BE2C (cell line): ENCODE results near the gene CD109.

ENCODE experiments used
- DNase-seq: peaks from one replicate; pipeline ENCODE4 v3.0.0-alpha.2; 2020
- H3K27me3 ChIP-seq: fragments of 250-450 bp; sonication (Bioruptor Pico); 2 replicates; pipeline ENCODE4 v1.5.1; 2020; ENCODE audit warnings: mild to moderate bottlenecking
- H3K36me3 ChIP-seq: fragments of 250-450 bp; sonication (Bioruptor Pico); 2 replicates; pipeline ENCODE4 v1.5.1; 2020; ENCODE audit warnings: mild to moderate bottlenecking
- H3K4me1 ChIP-seq: fragments of 250-450 bp; sonication (Bioruptor Pico); 2 replicates; pipeline ENCODE4 v1.5.1; 2020
- H3K4me3 ChIP-seq: 2 replicates; pipeline ENCODE4 v1.5.1; 2011; ENCODE audit warnings: low read depth, low read length
- H3K9me3 ChIP-seq: fragments of 250-450 bp; sonication (Bioruptor Pico); 2 replicates; pipeline ENCODE4 v1.5.1; 2020
- TF ChIP-seq, protein P1 (sequence below): IDR thresholded peaks from 2 replicates; pipeline ENCODE4 v1.5.1; 2012; ENCODE audit warnings: mild to moderate bottlenecking, low read depth, low read length

The CD109 gene

DNA sequence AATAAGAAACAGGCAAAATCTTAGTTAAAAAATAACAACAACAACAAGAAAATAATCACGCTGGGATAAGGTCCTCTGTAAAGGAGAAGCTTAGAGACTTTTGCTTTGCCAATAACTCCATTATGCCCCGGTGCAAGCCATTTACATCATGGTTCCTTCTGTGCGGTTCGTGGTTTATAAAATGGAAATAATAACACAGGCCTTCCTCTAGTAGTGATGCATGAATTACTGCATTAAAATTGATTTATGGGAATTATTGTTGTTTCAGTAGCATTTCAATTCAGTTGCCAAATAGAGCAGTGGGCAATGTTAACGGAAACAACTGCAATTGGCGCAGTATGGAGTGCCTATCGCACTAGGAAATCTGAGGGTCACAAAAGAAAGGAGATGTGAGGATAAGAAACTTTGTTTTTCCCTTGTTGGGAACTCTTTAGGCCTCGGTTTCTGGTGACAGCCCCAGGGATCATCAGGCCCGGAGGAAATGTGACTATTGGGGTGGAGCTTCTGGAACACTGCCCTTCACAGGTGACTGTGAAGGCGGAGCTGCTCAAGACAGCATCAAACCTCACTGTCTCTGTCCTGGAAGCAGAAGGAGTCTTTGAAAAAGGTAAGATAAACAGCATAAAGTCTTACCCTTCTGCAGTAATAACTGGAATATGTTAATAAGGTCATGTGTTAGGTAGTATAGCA lies 1.1 kb downstream of the CD109 start:
- no peaks in the 10 kb centered on the region for H3K4me1 ChIP-seq
- TF ChIP-seq, protein P1, sequence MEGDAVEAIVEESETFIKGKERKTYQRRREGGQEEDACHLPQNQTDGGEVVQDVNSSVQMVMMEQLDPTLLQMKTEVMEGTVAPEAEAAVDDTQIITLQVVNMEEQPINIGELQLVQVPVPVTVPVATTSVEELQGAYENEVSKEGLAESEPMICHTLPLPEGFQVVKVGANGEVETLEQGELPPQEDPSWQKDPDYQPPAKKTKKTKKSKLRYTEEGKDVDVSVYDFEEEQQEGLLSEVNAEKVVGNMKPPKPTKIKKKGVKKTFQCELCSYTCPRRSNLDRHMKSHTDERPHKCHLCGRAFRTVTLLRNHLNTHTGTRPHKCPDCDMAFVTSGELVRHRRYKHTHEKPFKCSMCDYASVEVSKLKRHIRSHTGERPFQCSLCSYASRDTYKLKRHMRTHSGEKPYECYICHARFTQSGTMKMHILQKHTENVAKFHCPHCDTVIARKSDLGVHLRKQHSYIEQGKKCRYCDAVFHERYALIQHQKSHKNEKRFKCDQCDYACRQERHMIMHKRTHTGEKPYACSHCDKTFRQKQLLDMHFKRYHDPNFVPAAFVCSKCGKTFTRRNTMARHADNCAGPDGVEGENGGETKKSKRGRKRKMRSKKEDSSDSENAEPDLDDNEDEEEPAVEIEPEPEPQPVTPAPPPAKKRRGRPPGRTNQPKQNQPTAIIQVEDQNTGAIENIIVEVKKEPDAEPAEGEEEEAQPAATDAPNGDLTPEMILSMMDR, result no peak
- no peaks in the 10 kb centered on the region for H3K36me3 ChIP-seq
- H3K4me3 ChIP-seq, result no peak overlapping the region
- no peaks in the 10 kb centered on the region for H3K9me3 ChIP-seq
- H3K27me3 ChIP-seq, result peaks cover 20% of the 10 kb centered on the region
- DNase-seq, result no peak

DNA sequence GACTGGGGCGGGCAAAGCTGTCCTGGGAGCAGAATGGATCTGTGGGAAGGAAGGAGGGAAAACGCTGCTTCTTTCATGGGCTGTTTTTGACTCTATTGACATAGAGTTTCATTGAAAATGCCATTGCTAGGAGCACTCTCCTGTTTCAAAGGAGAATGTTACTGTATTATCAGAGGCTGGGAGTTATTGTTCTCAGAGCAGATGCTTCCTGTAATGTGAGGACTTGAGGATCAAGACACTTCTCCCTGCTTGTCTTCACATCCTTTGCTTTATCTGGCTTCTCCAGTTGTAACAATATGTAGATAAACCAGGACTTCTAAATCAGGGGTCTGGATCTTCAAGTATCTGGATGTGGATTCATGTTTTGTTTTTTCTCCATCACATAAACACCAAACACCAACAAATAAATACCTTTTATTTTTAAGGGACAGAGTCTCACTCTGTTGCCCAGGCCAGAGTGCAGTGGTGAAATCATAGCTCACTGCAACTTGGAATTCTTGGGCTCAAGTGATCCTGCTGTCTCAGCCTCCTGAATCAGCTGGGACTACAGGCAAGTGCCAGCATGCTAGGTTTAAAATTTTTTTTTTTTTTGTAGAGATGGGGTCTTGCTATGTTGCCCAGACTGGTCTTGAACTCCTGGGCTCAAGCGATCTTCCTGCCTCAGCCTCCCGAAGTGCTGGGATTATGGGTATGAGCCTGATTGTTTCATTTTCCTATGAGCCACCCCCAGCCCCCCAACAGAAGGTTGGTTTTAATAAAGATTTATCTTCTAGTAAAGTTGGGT lies 3.9 kb downstream of the CD109 start:
- Histone ChIP-seq H3K27me3 (peaks cover 23% of the 10 kb centered on the region), H3K36me3 (no peaks in the 10 kb centered on the region), H3K4me1 (no peaks in the 10 kb centered on the region), H3K9me3 (no peaks in the 10 kb centered on the region), H3K4me3 (no peak overlapping the region)
- DNase-seq, result no peak
- TF ChIP-seq, protein P1, result no peak

DNA sequence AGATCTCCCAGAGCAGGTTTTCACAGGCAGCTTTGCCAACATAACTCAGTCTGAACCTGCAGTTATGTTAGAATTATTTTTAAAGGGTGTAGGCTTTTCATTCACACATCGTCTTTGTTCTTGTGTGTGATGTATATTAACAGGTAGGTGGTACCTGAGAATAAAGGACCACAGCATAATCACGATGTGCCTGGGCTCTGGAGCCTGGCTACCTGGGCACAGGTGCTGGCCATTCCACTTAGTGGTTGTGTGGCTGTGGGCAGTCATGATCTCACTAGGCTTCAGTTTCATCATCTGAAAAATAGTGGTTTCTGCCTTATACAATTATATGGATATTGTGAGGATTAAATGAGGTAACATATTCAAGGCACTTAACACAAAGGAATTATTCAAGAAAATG lies 6.4 kb downstream of the CD109 start:
- Histone ChIP-seq H3K36me3 (no peaks in the 10 kb centered on the region), H3K4me1 (no peaks in the 10 kb centered on the region), H3K27me3 (peaks cover 6% of the 10 kb centered on the region), H3K4me3 (no peak overlapping the region), H3K9me3 (no peaks in the 10 kb centered on the region)
- DNase-seq, result no peak
- TF ChIP-seq, protein P1, result no peak

DNA sequence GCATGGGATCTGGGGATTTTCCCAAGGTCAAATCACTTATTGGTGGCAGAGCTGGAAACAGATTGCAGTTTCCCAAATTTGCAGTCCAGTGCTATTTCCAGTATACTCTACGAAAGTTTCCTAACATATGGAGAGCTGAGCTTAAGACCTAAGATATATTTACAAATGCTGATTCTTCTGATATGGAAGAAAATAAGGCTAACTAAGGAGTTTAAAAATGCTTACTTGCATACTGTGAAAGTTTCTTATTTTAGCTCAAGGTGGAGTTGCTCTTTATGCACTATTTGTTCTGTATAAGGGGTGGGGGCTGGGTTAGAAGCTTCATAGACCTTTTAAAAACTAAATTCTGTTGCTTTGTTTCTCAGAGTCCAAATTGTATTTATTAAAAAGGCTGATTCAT lies 7.5 kb downstream of the CD109 start:
- no peak for DNase-seq
- H3K27me3 ChIP-seq, result peaks cover 6% of the 10 kb centered on the region
- no peak overlapping the region for H3K4me3 ChIP-seq
- H3K9me3 ChIP-seq, result no peaks in the 10 kb centered on the region
- no peaks in the 10 kb centered on the region for H3K36me3 ChIP-seq
- H3K4me1 ChIP-seq, result no peaks in the 10 kb centered on the region
- TF ChIP-seq, protein P1, result no peak

DNA sequence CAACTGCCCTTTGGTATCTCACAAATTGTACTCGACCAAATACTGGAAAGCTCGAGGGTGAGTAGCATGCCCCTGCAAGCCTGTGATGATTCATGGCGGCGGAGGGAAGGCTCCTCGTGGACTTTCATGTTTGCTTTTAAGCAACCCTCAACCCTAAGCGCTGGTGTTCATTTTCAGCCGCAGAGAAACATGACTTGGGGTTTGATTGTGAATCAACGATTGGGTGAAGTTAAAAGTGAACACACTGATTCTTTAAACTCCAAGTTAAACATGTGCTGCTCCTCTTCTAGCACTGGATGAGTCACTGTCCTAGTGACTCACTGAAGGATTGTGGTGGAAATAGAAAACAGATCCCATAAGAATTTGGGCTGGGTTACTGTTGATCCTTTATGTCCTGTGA lies 8.3 kb downstream of the CD109 start:
- TF ChIP-seq, protein P1, result no peak
- no peak for DNase-seq
- Histone ChIP-seq H3K9me3 (no peaks in the 10 kb centered on the region), H3K4me1 (no peaks in the 10 kb centered on the region), H3K36me3 (no peaks in the 10 kb centered on the region), H3K4me3 (no peak overlapping the region), H3K27me3 (peaks cover 6% of the 10 kb centered on the region)

DNA sequence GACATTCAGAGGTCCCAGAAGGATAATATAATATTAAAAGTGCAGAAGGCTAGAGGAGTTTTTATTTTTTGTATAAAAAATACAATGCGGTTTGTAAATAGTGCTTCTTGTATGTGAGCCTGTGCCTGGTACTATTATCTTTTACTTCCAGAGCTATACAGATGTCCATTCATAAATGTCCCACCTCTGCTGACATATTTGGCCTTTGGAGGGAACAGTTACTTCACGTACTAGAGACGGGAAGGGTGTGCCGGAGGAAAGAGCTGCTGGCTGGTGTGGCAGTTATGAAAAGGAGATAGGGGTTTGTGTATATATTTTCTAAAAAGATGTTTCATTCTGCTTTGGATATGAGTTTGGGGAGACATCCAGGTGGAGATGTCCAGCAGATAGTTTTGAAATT lies 8.8 kb downstream of the CD109 start:
- no peaks in the 10 kb centered on the region for H3K4me1 ChIP-seq
- H3K36me3 ChIP-seq, result no peaks in the 10 kb centered on the region
- H3K4me3 ChIP-seq, result no peak overlapping the region
- no peak for DNase-seq
- H3K9me3 ChIP-seq, result no peaks in the 10 kb centered on the region
- H3K27me3 ChIP-seq, result peaks cover 3% of the 10 kb centered on the region; the same call in 1 of the 2 replicates
- TF ChIP-seq, protein P1, result no peak
